GOT3 (cell line): Measurements from ENCODE around the gene TM9SF2.

Experiments
- DNase-seq: peaks from one replicate; lab custom pipeline; 2025; ENCODE audit warnings: mixed read lengths; lab: John Stamatoyannopoulos, UW

TM9SF2 gene

GRCh38 chr13:99495466-99496183, 5.6 kb upstream of the TM9SF2 start:
- no peak for DNase-seq

- DNase-seq: peak; percentile 57
Measured at GRCh38 chr13:99496184-99497142, 4.8 kb upstream of the TM9SF2 start.

GRCh38 chr13:99498171-99499161, 2.8 kb upstream of the TM9SF2 start:
- peak; percentile 89 for DNase-seq

- DNase-seq: no peak
Measured at GRCh38 chr13:99500839-99501183, 461 bp upstream of the TM9SF2 start.

GRCh38 chr13:99501848-99502301, 603 bp downstream of the TM9SF2 start:
- DNase-seq: no peak

GRCh38 chr13:99505814-99506269, 4.6 kb downstream of the TM9SF2 start:
- DNase-seq: no peak

GRCh38 chr13:99506634-99507033, 5.4 kb downstream of the TM9SF2 start:
- DNase-seq: no peak

- DNase-seq: no peak
Measured at GRCh38 chr13:99507054-99507453, 5.8 kb downstream of the TM9SF2 start.

GRCh38 chr13:99507551-99507950, 6.3 kb downstream of the TM9SF2 start:
- no peak for DNase-seq

- DNase-seq: no peak
Measured at GRCh38 chr13:99507986-99508385, 6.7 kb downstream of the TM9SF2 start.

GRCh38 chr13:99509479-99509878, 8.2 kb downstream of the TM9SF2 start:
- no peak for DNase-seq

- no peak for DNase-seq
Measured at GRCh38 chr13:99514801-99515200, 13.5 kb downstream of the TM9SF2 start.

GRCh38 chr13:99516153-99516929, 15.1 kb downstream of the TM9SF2 start:
- no peak for DNase-seq

GRCh38 chr13:99517577-99517976, 16.3 kb downstream of the TM9SF2 start:
- DNase-seq: no peak

- no peak for DNase-seq
Measured at GRCh38 chr13:99517984-99518383, 16.7 kb downstream of the TM9SF2 start.

- DNase-seq: no peak
Measured at GRCh38 chr13:99522298-99522697, 21.0 kb downstream of the TM9SF2 start.

- DNase-seq: no peak
Measured at GRCh38 chr13:99523838-99524237, 22.6 kb downstream of the TM9SF2 start.

GRCh38 chr13:99525967-99526366, 24.7 kb downstream of the TM9SF2 start:
- DNase-seq: no peak

- DNase-seq: no peak
Measured at GRCh38 chr13:99526549-99526948, 25.3 kb downstream of the TM9SF2 start.

GRCh38 chr13:99527301-99527700, 26.0 kb downstream of the TM9SF2 start:
- no peak for DNase-seq

GRCh38 chr13:99528547-99528946, 27.3 kb downstream of the TM9SF2 start:
- no peak for DNase-seq
